Frontal cortex (tissue), 4 donors: Measurements from ENCODE around the gene CLBA1. TPM values are rescaled to one million over a fixed set of nuclear protein-coding genes. Genes with fewer than 3 reads are reported as not detected.
"Not testable (repeated sequence)": the region's sequence is repeated elsewhere in the genome, so short reads cannot be mapped to it uniquely, and the experiment has no call there.

Experiments used
- DNase-seq, 2 donors: peaks; one replicate each; pipeline ENCODE4 v3.0.0; 2012; ENCODE audit warnings: low spot score in 2 of 2
- FAIRE-seq: peaks from 2 replicates; lab custom pipeline; 2012; peaks lifted over from hg19 to GRCh38; lab: Jason Lieb, UNC
- total RNA-seq: library from RNA; depleted of rRNA; stranded (reverse); fragments of >200 nt; gene quantifications from one replicate; pipeline ENCODE4 v1.2.3, GENCODE V29; 2014
- donor health status: control.
- donor health status: control.
- donor health status: control.

CLBA1 gene
- total RNA-seq, 1 donor from 2014 or later: 13.0 TPM

- not testable (repeated sequence) for DNase-seq, FAIRE-seq
Observed at GRCh38 chr14:104947201-104947600, 38.4 kb upstream of the CLBA1 start.

- not testable (repeated sequence) for DNase-seq, FAIRE-seq
Observed at GRCh38 chr14:104947881-104948735, 37.5 kb upstream of the CLBA1 start.

DNA sequence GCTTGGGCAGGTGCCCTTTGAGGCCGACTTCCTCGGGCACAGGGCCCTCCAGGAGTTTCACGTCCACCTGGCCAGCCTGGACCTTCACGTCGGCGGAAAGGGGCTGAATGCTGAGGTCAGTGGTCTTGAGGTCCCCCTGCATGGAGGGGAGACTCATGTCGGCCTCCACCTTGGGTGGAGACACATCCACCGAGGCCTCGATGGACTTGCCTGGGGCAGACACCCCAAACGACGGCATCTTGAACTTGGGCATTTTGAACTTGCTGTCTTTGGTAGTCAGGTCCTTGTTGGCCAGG, 36.9 kb upstream of the CLBA1 start:
- DNase-seq: no peak
- FAIRE-seq: no peak

DNA sequence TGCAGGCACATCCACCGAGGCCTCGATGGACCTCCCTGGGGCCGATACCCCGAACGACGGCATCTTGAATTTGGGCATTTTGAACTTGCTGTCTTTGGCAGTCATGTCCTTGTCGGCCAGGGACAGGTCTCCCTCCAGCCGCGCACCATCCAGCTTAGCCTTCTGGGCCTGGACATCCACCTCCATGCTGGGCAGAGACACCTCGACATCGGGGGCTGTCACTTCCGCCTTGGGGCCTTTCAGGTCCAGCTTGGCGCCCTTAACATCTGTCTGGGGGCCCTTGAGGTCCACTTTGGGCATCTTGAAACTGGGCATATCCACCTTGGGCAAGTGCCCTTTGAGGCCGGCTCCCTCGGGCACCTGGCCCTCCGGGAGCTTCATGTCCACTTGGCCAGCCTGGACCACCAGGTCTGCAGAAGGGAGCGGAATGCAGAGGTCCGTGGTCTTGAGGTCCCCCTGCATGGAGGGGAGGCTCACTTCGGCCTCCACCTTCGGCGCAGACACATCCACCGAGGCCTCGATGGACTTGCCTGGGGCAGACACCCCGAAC, 36.1 kb upstream of the CLBA1 start:
- DNase-seq, FAIRE-seq: not testable (repeated sequence)

GRCh38 chr14:104950021-104950420, 35.6 kb upstream of the CLBA1 start:
- no peak for FAIRE-seq

GRCh38 chr14:104950701-104951100, 34.9 kb upstream of the CLBA1 start:
- not testable (repeated sequence) for DNase-seq, FAIRE-seq

More at GRCh38 chr14:104950021-104950420, 35.6 kb upstream of the CLBA1 start:
- no peak for DNase-seq

DNA sequence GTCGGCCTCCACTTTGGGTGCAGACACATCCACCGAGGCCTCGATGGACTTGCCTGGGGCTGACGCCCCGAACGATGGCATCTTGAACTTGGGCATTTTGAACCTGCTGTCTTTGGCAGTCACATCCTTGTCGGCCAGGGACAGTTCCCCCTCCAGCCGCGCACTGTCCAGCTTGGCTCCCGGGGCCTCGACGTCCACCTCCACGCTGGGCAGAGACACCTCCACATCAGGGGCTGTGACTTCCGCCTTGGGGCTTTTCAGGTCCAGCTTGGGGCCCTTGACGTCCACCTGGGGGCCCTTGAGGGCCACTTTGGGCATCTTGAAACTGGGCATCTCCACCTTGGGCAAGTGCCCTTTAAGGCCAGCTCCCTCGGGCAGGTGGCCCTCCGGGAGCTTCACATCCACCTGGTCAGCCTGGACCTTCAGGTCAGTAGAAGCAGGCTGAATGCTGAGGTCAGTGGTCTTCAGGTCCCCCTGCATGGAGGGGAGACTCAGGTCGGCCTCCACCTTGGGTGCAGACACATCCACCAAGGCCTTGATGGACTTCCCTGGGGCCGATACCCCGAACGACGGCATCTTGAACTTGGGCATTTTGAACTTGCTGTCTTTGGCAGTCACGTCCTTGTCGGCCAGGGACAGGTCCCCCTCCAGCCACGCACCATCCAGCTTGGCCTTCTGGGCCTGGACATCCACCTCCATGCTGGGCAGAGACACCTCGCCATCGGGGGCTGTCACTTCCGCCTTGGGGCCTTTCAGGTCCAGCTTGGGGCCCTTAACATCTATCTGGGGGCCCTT, 33.5 kb upstream of the CLBA1 start:
- not testable (repeated sequence) for DNase-seq, FAIRE-seq

DNA sequence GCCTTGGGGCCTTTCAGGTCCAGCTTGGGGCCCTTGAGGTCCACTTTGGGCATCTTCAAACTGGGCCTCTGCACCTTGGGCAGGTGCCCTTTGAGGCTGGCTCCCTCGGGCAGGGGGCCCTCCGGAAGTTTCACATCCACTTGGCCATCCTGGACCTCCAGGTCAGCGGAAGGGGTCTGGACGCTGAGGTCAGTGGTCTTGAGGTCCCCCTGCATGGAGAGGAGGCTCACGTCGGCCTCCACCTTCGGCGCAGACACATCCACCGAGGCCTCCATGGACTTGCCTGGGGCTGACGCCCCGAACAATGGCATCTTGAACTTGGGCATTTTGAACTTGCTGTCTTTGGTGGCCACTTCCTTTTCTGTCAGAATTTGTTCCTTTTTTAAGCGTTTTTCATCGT, 32.5 kb upstream of the CLBA1 start:
- DNase-seq: no peak
- no peak for FAIRE-seq

- no peak for DNase-seq
- no peak for FAIRE-seq
Observed at GRCh38 chr14:104953896-104954656, 31.5 kb upstream of the CLBA1 start.

DNA sequence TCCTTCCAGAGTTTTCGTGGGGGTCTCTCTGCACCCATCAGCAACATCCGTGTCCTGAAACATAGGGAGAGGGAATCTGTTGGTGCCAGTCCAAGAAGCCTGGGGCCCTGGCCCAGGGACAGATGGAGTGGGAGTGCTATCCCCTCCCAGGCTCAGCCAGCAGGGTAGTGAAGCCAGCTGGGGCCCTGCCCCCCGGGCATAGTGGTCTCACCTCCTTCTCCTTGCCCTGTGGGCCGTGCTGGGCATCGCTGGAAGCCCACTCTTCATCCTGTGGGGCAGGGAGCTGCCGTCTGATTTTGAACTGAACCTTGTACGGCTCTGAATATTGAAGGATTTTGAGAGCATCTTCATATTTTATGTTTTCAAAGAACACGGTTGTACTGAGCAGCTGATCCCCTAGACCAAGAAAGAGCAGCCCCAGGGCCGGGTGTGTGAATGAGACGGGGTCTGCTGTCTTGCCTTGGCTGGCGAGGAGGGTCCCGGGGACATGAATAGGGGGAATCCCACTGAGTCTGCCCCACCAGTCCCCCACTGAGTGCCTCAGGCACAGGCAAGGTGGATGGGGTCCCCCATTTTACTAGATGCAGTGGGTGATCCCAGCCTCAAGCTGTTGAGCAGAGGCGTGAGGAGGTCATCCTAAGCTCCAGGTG, 30.7 kb upstream of the CLBA1 start:
- no peak for FAIRE-seq
- no peak for DNase-seq

DNA sequence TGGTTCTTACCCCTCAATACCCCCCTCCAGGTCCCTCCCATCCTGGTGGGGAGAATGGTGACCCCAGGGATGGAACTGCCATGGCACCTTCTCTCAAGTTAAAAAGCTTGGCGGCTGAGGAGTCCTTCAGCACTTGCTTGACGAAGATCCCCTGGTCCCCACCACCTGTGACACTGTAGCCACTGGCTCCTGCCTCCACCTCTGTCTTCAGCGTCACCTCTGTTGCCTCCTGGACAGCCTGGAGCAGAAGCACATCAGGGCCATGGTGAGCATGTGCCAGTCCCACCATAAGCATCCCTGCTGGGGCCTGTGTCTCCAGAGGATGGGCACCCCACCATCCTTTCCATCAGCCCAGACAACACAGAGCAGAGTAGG, 30.2 kb upstream of the CLBA1 start:
- DNase-seq: no peak
- FAIRE-seq: no peak

- FAIRE-seq: no peak
- no peak for DNase-seq
Observed at GRCh38 chr14:104956290-104956890, 29.2 kb upstream of the CLBA1 start.

- FAIRE-seq (no peak), DNase-seq (no peak)
Observed at GRCh38 chr14:104957146-104958113, 28.2 kb upstream of the CLBA1 start.

DNA sequence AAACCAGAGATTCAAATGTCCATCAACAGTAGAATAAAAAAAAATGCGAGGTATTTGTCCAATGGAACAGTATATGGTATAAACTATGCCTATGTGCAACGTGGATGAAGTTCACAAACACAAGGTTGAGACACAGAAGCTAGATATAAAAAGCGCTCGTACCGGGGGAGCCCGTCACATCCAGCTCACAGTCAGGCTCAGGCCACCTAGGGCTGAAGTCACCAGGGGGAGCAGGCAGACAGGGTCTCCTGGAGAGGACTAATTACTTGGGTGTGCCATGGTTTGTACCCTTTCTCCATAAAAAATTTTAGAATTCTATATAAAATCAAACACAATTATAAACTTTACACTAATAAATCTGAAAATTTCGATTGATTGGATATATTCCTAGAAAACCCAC, 21.0 kb upstream of the CLBA1 start:
- DNase-seq: no peak
- no peak for FAIRE-seq

- FAIRE-seq: no peak
- no peak for DNase-seq
Observed at GRCh38 chr14:104965561-104966231, 19.9 kb upstream of the CLBA1 start.

- DNase-seq (no peak), FAIRE-seq (no peak)
Observed at GRCh38 chr14:104966261-104966865, 19.2 kb upstream of the CLBA1 start.

DNA sequence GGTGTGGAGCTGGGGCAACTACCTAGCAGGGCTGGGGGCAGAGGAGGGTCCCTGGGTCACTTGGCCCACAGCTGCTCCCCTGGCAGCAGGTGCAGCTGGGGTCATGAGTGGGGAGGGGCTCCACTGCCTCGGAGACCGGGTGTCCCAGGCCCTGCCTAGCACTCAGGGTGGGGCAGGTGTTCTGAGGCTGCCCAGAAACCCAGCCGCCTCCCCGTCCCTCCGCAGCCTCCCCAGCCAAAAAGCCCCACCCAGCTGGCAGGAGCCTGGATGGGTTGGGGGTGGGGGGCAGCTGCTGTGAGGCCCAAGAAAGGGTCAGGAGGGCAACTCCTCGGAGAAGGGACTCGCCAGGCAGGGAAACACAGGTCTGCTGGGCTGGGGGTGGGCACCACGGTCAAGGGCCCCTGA, 18.6 kb upstream of the CLBA1 start:
- DNase-seq (no peak), FAIRE-seq (no peak)
